ENCODE measurements around the gene LRRC74B. TPM values are rescaled to one million over a fixed set of nuclear protein-coding genes. Genes with fewer than 3 reads are reported as not detected.
A peak's percentile ranks its signal among the peaks of the same experiment; 100 is the strongest.
"Not testable (repeated sequence)": the region's sequence is repeated elsewhere in the genome, so short reads cannot be mapped to it uniquely, and the experiment has no call there.

The LRRC74B gene
- total RNA-seq, 1 experiment from 2014 or later = not detected

DNA sequence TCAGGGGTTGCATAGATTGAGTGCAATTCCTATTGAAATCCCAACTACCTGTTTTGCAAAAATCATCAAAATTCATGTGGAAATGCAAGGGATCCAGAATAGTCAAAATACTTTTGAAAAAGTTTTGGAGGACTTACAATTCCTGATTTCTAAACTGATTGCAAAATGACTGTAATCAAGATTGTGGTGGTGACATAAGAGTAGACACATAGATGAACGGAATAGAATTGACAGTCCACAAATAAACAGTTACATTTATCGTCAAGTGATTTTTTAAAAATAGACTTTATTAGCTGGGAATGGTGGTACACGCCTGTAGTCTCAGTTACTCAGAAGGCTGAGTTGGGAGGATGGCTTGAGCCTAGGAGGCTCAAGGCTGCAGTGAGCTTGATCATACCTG is 10.8 kb upstream of the LRRC74B start:
- H3K4me3 Mint-ChIP-seq (ENCODE audit: low read depth, unreplicated experiment) = no peak overlapping the region
- no TSS peak for BruUV-seq (replicated peaks)
- no peaks in the 10 kb centered on the region for H3K36me3 Mint-ChIP-seq (ENCODE audit: insufficient read depth, unreplicated experiment)
- H3K27me3 Mint-ChIP-seq (ENCODE audit: unreplicated experiment) = peaks cover 42% of the 10 kb centered on the region
- no peak overlapping the region for H3K27ac Mint-ChIP-seq (ENCODE audit: unreplicated experiment)
- TF ChIP-seq, protein P1, sequence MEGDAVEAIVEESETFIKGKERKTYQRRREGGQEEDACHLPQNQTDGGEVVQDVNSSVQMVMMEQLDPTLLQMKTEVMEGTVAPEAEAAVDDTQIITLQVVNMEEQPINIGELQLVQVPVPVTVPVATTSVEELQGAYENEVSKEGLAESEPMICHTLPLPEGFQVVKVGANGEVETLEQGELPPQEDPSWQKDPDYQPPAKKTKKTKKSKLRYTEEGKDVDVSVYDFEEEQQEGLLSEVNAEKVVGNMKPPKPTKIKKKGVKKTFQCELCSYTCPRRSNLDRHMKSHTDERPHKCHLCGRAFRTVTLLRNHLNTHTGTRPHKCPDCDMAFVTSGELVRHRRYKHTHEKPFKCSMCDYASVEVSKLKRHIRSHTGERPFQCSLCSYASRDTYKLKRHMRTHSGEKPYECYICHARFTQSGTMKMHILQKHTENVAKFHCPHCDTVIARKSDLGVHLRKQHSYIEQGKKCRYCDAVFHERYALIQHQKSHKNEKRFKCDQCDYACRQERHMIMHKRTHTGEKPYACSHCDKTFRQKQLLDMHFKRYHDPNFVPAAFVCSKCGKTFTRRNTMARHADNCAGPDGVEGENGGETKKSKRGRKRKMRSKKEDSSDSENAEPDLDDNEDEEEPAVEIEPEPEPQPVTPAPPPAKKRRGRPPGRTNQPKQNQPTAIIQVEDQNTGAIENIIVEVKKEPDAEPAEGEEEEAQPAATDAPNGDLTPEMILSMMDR (IDR thresholded peaks at IDR 0.05; ENCODE audit: unreplicated experiment) = no peak
- DNase-seq = no peak
- intact Hi-C loops (cut with micrococcal nuclease; ENCODE audit: unreplicated experiment) = no loop called here
- CTCF ChIA-PET = no interaction called here
- H3K4me1 Mint-ChIP-seq (ENCODE audit: low read depth, unreplicated experiment) = no peaks in the 10 kb centered on the region
- no peaks in the 10 kb centered on the region for H3K9me3 Mint-ChIP-seq (ENCODE audit: low read depth, unreplicated experiment)

DNA sequence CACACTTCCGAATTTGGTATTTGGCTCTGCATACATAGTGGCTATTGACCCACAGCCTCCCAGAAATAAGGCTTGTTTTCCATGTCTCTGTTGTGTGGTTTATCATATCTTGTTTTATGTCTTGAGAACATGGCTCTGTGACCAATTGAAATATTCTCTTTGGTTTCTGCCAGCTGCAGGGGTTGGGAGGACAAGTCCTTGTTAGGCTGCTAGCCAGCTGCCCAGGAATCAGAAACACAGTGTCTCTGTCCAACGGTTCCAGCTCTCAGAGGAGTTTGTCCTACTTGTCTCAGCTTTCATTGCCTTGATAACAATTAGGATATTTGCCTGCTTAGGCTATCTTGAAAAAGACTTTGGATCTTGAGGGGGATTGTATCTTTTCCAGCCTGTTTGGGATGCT is 7.3 kb upstream of the LRRC74B start:
- H3K27ac Mint-ChIP-seq (ENCODE audit: unreplicated experiment) = no peak overlapping the region
- no peaks in the 10 kb centered on the region for H3K9me3 Mint-ChIP-seq (ENCODE audit: low read depth, unreplicated experiment)
- BruUV-seq (replicated peaks) = no TSS peak
- TF ChIP-seq, protein P1 (IDR thresholded peaks at IDR 0.05; ENCODE audit: unreplicated experiment) = no peak
- H3K4me1 Mint-ChIP-seq (ENCODE audit: low read depth, unreplicated experiment) = peaks cover 6% of the 10 kb centered on the region
- no peak overlapping the region for H3K4me3 Mint-ChIP-seq (ENCODE audit: low read depth, unreplicated experiment)
- H3K36me3 Mint-ChIP-seq (ENCODE audit: insufficient read depth, unreplicated experiment) = no peaks in the 10 kb centered on the region
- DNase-seq = no peak
- CTCF ChIA-PET = interaction anchor here (0.7 kb wide), 1 partner anchor 72 kb away, joined by 3 read pairs; no protein-coding TSS in a partner anchor
- intact Hi-C loops (cut with micrococcal nuclease; ENCODE audit: unreplicated experiment) = no loop called here
- peaks cover 8% of the 10 kb centered on the region for H3K27me3 Mint-ChIP-seq (ENCODE audit: unreplicated experiment)

DNA sequence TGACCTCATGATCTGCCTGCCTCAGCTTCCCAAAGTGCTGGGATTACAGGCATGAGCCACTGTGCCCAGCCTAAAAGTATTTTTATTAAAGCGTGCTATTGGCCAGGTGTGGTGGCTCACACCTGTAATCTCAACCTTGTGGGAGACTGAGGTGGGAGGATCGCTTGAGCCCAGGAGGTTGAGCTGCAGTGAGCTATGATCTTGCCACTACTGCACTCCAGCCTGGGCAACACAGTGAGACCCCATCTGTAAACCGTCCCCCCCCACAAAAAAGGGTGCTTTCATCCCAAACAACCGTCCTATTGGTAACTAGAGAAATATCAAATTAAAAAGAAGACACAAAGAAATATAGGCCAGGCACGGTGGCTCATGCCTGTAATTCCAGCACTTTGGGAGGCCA is 6.6 kb upstream of the LRRC74B start:
- H3K9me3 Mint-ChIP-seq (ENCODE audit: low read depth, unreplicated experiment); H3K4me3 Mint-ChIP-seq (ENCODE audit: low read depth, unreplicated experiment); H3K36me3 Mint-ChIP-seq (ENCODE audit: insufficient read depth, unreplicated experiment); intact Hi-C loops (cut with micrococcal nuclease; ENCODE audit: unreplicated experiment); H3K27ac Mint-ChIP-seq (ENCODE audit: unreplicated experiment); H3K27me3 Mint-ChIP-seq (ENCODE audit: unreplicated experiment); DNase-seq; BruUV-seq (replicated peaks); CTCF ChIA-PET: not testable (repeated sequence)
- H3K4me1 Mint-ChIP-seq (ENCODE audit: low read depth, unreplicated experiment) = peaks cover 14% of the 10 kb centered on the region

DNA sequence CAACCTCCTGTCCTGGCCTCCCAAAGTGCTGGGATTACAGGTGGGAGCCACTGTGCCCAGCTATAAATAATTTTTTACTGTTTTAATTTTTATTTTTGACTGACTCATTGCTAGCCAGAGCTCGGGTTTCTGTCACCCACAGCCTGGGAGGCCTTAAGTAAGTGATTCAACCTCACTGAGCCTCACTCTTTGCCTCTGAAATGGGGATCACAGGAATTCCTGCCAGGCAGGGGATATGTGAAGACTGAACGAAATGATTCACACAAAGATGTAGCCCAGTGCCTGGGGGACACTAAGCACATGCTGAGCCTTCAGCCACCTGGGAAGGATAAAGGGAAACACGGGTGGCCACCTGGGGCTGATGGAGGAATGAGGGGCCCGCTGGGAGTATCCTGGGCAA is 3.8 kb upstream of the LRRC74B start:
- TF ChIP-seq, protein P1 (IDR thresholded peaks at IDR 0.05; ENCODE audit: unreplicated experiment) = no peak
- peaks cover 9% of the 10 kb centered on the region for H3K36me3 Mint-ChIP-seq (ENCODE audit: insufficient read depth, unreplicated experiment)
- intact Hi-C loops (cut with micrococcal nuclease; ENCODE audit: unreplicated experiment) = no loop called here
- no peaks in the 10 kb centered on the region for H3K9me3 Mint-ChIP-seq (ENCODE audit: low read depth, unreplicated experiment)
- no peaks in the 10 kb centered on the region for H3K27me3 Mint-ChIP-seq (ENCODE audit: unreplicated experiment)
- no peak for DNase-seq
- no peak overlapping the region for H3K4me3 Mint-ChIP-seq (ENCODE audit: low read depth, unreplicated experiment)
- H3K27ac Mint-ChIP-seq (ENCODE audit: unreplicated experiment) = no peak overlapping the region
- peaks cover 33% of the 10 kb centered on the region for H3K4me1 Mint-ChIP-seq (ENCODE audit: low read depth, unreplicated experiment)
- no TSS peak for BruUV-seq (replicated peaks)
- CTCF ChIA-PET = no interaction called here

DNA sequence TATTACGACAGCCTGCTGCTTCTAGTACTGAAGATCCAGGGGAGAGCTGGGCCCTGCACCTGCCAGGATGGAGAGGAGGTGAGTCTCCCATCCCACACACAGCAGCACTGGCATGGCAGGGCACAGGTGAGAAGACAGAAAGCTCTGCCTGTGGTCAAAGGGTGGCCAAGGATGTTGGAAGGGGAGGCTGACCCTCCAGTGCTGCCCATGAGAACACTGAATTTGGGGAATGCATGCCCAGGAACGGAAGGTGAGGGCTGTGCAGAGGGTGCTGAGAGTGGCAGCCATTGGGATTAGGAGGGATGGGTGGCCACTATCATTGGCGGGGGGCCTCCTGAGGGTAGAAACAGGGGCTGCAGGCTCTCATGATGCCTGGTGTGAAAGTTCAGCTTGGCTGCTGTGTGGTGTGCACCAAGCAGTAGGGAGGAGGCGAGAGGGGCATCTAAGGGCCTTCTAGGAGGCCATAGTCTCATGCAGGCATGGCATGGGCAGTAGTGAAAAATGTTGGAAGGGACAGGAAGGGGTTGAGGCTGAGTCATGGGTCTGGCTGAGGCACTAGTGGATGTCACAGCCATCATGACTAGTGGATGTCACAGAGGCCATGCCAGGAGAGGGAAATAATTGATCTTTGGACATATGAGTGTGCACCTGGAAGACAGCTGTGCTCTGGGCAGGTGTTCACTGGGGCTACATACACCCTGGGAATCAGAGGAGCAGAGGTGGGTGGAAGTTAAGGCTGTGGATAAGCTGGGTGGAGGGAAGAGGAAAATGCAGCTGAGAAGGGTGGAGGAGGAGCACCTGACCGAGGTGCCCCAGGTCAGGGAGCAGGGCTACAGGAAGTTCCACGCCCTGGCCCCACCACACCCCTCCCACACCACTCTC is 2.5 kb upstream of the LRRC74B start:
- Mint-ChIP-seq H3K9me3 (ENCODE audit: low read depth, unreplicated experiment) (no peaks in the 10 kb centered on the region), H3K27ac (ENCODE audit: unreplicated experiment) (peak overlapping the region; percentile 5), H3K36me3 (ENCODE audit: insufficient read depth, unreplicated experiment) (peaks cover 9% of the 10 kb centered on the region), H3K4me3 (ENCODE audit: low read depth, unreplicated experiment) (no peak overlapping the region), H3K27me3 (ENCODE audit: unreplicated experiment) (no peaks in the 10 kb centered on the region), H3K4me1 (ENCODE audit: low read depth, unreplicated experiment) (peaks cover 33% of the 10 kb centered on the region)
- intact Hi-C loops (cut with micrococcal nuclease; ENCODE audit: unreplicated experiment) = no loop called here
- CTCF ChIA-PET = no interaction called here
- TF ChIP-seq, protein P1 (IDR thresholded peaks at IDR 0.05; ENCODE audit: unreplicated experiment) = no peak
- no TSS peak for BruUV-seq (replicated peaks)
- DNase-seq = no peak

All from Calu3 (cell line).